Peyer's patch (tissue), 4 donors: ENCODE results near the gene TTC34. TPM values are rescaled to one million over a fixed set of nuclear protein-coding genes. Genes with fewer than 3 reads are reported as not detected.

Experiments used
- DNase-seq, 3 donors: peaks; one replicate each; pipeline ENCODE4 v3.0.0-alpha.2; 2017 to 2019
- H3K27ac ChIP-seq, 4 donors: fragments of 200-600 bp; sonication (generic); one replicate each; pipeline ENCODE4 v1.5.1; 2016 to 2019
- H3K27me3 ChIP-seq, 2 donors: fragments of 200-600 bp; sonication (generic); one replicate each; pipeline ENCODE4 v1.5.1; 2019
- H3K36me3 ChIP-seq, 3 donors: fragments of 200-600 bp; sonication (generic); one replicate each; pipeline ENCODE4 v1.5.1; 2016 to 2019
- H3K4me1 ChIP-seq, 4 donors: fragments of 200-600 bp; sonication (generic); one replicate each; pipeline ENCODE4 v1.5.1; 2016 to 2019
- H3K4me3 ChIP-seq, 4 donors: fragments of 200-600 bp; sonication (generic); 1 replicate in 3 of 4; 2 replicates in 1 of 4; pipeline ENCODE4 v1.5.1; 2016 to 2019; ENCODE audit warnings: mild to moderate bottlenecking in 1 of 4
- H3K9me3 ChIP-seq, 4 donors: fragments of 200-600 bp; sonication (generic); one replicate each; pipeline ENCODE4 v1.5.1; 2016 to 2019; ENCODE audit warnings: mild to moderate bottlenecking in 1 of 4
- CTCF ChIP-seq, 6 experiments: fragments of 450-650 bp in 4 of 6; fragments of 200-600 bp in 2 of 6; sonication (generic) in 1 of 6; IDR thresholded peaks; one replicate each; pipeline ENCODE4 v1.5.1; 2017 to 2019; ENCODE audit warnings: antibody characterized with exemption in 6 of 6, mild to moderate bottlenecking in 3 of 6, moderate library complexity in 1 of 6
- POLR2A ChIP-seq, 2 donors: fragments of 450-650 bp; IDR thresholded peaks; one replicate each; pipeline ENCODE4 v1.5.1; 2017; ENCODE audit warnings: antibody characterized with exemption in 2 of 2, mild to moderate bottlenecking in 2 of 2, moderate library complexity in 2 of 2
- total RNA-seq, 4 donors: library from RNA; depleted of rRNA; stranded (reverse); fragments of >200 nt; gene quantifications; one replicate each; pipeline ENCODE4 v1.1.0, GENCODE V29; 2016

Gene TTC34
- total RNA-seq, 4 donors from 2014 or later = 0.53 to 2.4 (median 1.5) TPM

- no peak for TF ChIP-seq POLR2A (IDR thresholded peaks at IDR 0.05)
- TF ChIP-seq CTCF (IDR thresholded peaks at IDR 0.05) = no peak
- H3K4me3 ChIP-seq = peak overlapping the region in 2 of 4 donors; percentile 27 to 35
- peaks cover 0 to 8% (median 0%) of the 10 kb centered on the region in 3 donors for H3K36me3 ChIP-seq
- peaks cover 0 to 19% (median 0%) of the 10 kb centered on the region in 4 donors for H3K4me1 ChIP-seq
- no peaks in the 10 kb centered on the region for H3K27me3 ChIP-seq
- no peak overlapping the region for H3K27ac ChIP-seq
- H3K9me3 ChIP-seq = no peaks in the 10 kb centered on the region
- peak in 2 of 3 donors; percentile 62 to 75 for DNase-seq
These were observed 207.4 kb downstream of the TTC34 start for GRCh38 chr1:2594001-2594640.

- H3K36me3 ChIP-seq = peaks cover 0 to 14% (median 0%) of the 10 kb centered on the region in 3 donors
These were observed 208.1 kb downstream of the TTC34 start for GRCh38 chr1:2593251-2593878.

DNA sequence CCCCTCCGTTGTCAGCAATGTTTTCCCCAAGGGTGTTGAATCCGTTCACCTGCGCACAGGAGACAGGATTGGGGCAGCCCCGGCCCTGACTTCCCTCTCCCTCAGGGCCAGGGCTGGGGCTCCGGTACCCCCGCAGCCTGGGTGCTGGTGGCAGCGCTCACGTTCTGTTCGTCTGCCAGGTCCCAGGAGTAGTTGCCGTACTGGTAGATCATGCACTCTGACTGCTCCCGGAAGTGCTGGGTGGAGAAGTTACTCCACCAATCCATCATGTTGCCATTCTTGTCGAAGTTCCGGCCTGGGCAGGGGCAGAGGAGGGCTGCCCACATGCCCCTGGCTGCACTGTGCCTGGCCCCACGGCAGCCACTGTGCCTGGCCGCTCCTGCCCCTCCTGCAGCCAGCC is 208.8 kb downstream of the TTC34 start:
- no peaks in the 10 kb centered on the region for H3K27me3 ChIP-seq
- H3K27ac ChIP-seq = peak overlapping the region in 1 of 4 donors; percentile 59
- no peaks in the 10 kb centered on the region for H3K9me3 ChIP-seq
- DNase-seq = peak in 2 of 3 donors; percentile 58 to 60
- H3K4me1 ChIP-seq = peaks cover 0 to 31% (median 4%) of the 10 kb centered on the region in 4 donors
- TF ChIP-seq POLR2A (IDR thresholded peaks at IDR 0.05) (peak; percentile 27 to 30), CTCF (IDR thresholded peaks at IDR 0.05) (no peak)
- peak overlapping the region in 2 of 4 donors; percentile 17 to 29 for H3K4me3 ChIP-seq
- H3K36me3 ChIP-seq = peaks cover 0 to 14% (median 0%) of the 10 kb centered on the region in 3 donors

More at GRCh38 chr1:2593251-2593878, 208.1 kb downstream of the TTC34 start:
- TF ChIP-seq CTCF (IDR thresholded peaks at IDR 0.05) (no peak), POLR2A (IDR thresholded peaks at IDR 0.05) (no peak)
- Histone ChIP-seq H3K4me3 (no peak overlapping the region), H3K9me3 (no peaks in the 10 kb centered on the region), H3K27me3 (no peaks in the 10 kb centered on the region), H3K27ac (no peak overlapping the region), H3K4me1 (peaks cover 0 to 24% (median 0%) of the 10 kb centered on the region in 4 donors)
- peak in 2 of 3 donors; percentile 43 to 45 for DNase-seq

GRCh38 chr1:2591581-2592261 is 209.8 kb downstream of the TTC34 start:
- TF ChIP-seq CTCF (IDR thresholded peaks at IDR 0.05) (no peak), POLR2A (IDR thresholded peaks at IDR 0.05) (no peak)
- no peak overlapping the region for H3K27ac ChIP-seq
- no peaks in the 10 kb centered on the region for H3K27me3 ChIP-seq
- H3K4me1 ChIP-seq = peaks cover 0 to 37% (median 8%) of the 10 kb centered on the region in 4 donors
- peaks cover 0 to 14% (median 0%) of the 10 kb centered on the region in 3 donors for H3K36me3 ChIP-seq
- no peaks in the 10 kb centered on the region for H3K9me3 ChIP-seq
- peak in 2 of 3 donors; percentile 40 to 44 for DNase-seq
- H3K4me3 ChIP-seq = no peak overlapping the region

- DNase-seq = no peak
These were observed 210.3 kb downstream of the TTC34 start for GRCh38 chr1:2591233-2591580.

More at GRCh38 chr1:2591233-2591580, 210.3 kb downstream of the TTC34 start:
- TF ChIP-seq POLR2A (IDR thresholded peaks at IDR 0.05) (no peak), CTCF (IDR thresholded peaks at IDR 0.05) (no peak)
- H3K4me1 ChIP-seq = peaks cover 0 to 37% (median 8%) of the 10 kb centered on the region in 4 donors
- no peak overlapping the region for H3K27ac ChIP-seq
- no peaks in the 10 kb centered on the region for H3K9me3 ChIP-seq
- peaks cover 0 to 14% (median 0%) of the 10 kb centered on the region in 3 donors for H3K36me3 ChIP-seq
- H3K27me3 ChIP-seq = no peaks in the 10 kb centered on the region
- no peak overlapping the region for H3K4me3 ChIP-seq
